Panc1 (cell line): ENCODE results near the gene INMT.

ENCODE experiments used
- CTCF ChIP-seq: fragments of 450-650 bp; IDR thresholded peaks from 2 replicates; pipeline ENCODE4 v1.5.1; 2017; ENCODE audit warnings: mild to moderate bottlenecking
- POLR2AphosphoS5 ChIP-seq: IDR thresholded peaks from 2 replicates; pipeline ENCODE4 v1.6.1; 2012; ENCODE audit warnings: mild to moderate bottlenecking, low read depth, low read length, moderate library complexity
- REST ChIP-seq, 2 experiments: IDR thresholded peaks; 2 replicates each; pipeline ENCODE4 v1.6.1; 2011 to 2012; ENCODE audit warnings: low read depth in 2 of 2, control low read depth in 1 of 2, low read length in 1 of 2, mild to moderate bottlenecking in 1 of 2, moderate library complexity in 1 of 2; ENCODE audit not compliant: insufficient read depth in 1 of 2

DNA sequence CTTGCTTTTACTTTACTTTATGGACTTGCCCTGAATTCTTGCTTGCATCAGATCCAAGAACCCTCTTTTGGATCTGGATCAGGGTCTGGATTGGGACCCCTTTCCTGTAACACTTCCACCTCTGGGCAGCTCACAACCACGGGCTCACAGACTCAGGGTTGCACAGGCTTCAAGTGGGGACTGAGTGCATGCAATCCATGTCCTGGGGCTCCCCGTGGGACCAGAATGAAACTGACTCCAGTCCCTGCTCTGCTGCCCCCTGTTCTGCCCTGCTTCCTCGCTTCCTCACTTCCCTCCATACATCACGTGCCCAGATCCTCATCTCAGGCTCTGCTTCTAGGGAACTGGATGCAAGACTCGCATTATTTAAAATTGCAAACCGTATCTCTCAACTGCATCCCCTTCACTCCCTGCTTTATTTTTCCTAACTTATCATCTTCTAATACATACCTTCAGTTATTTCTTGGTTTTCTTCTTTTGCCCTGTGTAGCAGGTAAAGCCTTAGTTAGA, 23.3 kb upstream of the INMT start:
- TF ChIP-seq CTCF, result no peak
- no peak for TF ChIP-seq POLR2AphosphoS5
- TF ChIP-seq REST (IDR thresholded peaks at IDR 0.05; ENCODE audit: insufficient read depth in 1 of 2, low read depth in 2 of 2, low read length in 1 of 2), result no peak
